ENCODE measurements around the gene SRGAP3. TPM values are rescaled to one million over a fixed set of nuclear protein-coding genes. Genes with fewer than 3 reads are reported as not detected.

Gene SRGAP3
- polyA plus RNA-seq, 1 donor, result 19.5 TPM

- no peak for DNase-seq
These were observed 5.3 kb upstream of the SRGAP3 start for GRCh38 chr3:9254764-9255163.

- DNase-seq, result peak; percentile 55
These were observed 3.9 kb upstream of the SRGAP3 start for GRCh38 chr3:9253327-9253726.

- no peak for DNase-seq
These were observed 1.8 kb upstream of the SRGAP3 start for GRCh38 chr3:9251055-9251786.

- DNase-seq, result no peak
These were observed 790 bp upstream of the SRGAP3 start for GRCh38 chr3:9250236-9250635.

GRCh38 chr3:9248522-9249271, 749 bp downstream of the SRGAP3 start:
- peak; percentile 36 for DNase-seq

GRCh38 chr3:9247941-9248521, 1.4 kb downstream of the SRGAP3 start:
- no peak for DNase-seq

- no peak for DNase-seq
These were observed 2.0 kb downstream of the SRGAP3 start for GRCh38 chr3:9247361-9247940.

- no peak for DNase-seq
These were observed 3.3 kb downstream of the SRGAP3 start for GRCh38 chr3:9246189-9246588.

- no peak for DNase-seq
These were observed 4.8 kb downstream of the SRGAP3 start for GRCh38 chr3:9244495-9245183.

GRCh38 chr3:9241956-9242355, 7.5 kb downstream of the SRGAP3 start:
- DNase-seq, result no peak

GRCh38 chr3:9239680-9240079, 9.8 kb downstream of the SRGAP3 start:
- DNase-seq, result no peak

- DNase-seq, result no peak
These were observed 10.6 kb downstream of the SRGAP3 start for GRCh38 chr3:9238721-9239295.

- DNase-seq, result no peak
These were observed 11.2 kb downstream of the SRGAP3 start for GRCh38 chr3:9238276-9238675.

- DNase-seq, result no peak
These were observed 15.4 kb downstream of the SRGAP3 start for GRCh38 chr3:9233814-9234600.

- no peak for DNase-seq
These were observed 16.3 kb downstream of the SRGAP3 start for GRCh38 chr3:9233101-9233500.

- no peak for DNase-seq
These were observed 17.5 kb downstream of the SRGAP3 start for GRCh38 chr3:9231937-9232336.

GRCh38 chr3:9231471-9231870, 18.0 kb downstream of the SRGAP3 start:
- DNase-seq, result no peak

GRCh38 chr3:9231006-9231405, 18.4 kb downstream of the SRGAP3 start:
- DNase-seq, result no peak

- DNase-seq, result no peak
These were observed 18.9 kb downstream of the SRGAP3 start for GRCh38 chr3:9230596-9230995.

GRCh38 chr3:9229879-9230278, 19.6 kb downstream of the SRGAP3 start:
- no peak for DNase-seq

- no peak for DNase-seq
These were observed 20.1 kb downstream of the SRGAP3 start for GRCh38 chr3:9229325-9229724.

Data from left kidney (tissue), 2 donors.